GM06990 (cell line): ENCODE measurements around the gene ADORA1.

ENCODE experiments used
- DNase-seq: peaks from one replicate; pipeline ENCODE4 v3.0.0-alpha.2; 2011; ENCODE audit not compliant: insufficient read length; ENCODE audit errors: extremely low read depth
- H3K27me3 ChIP-seq: replicated peaks from 2 replicates; pipeline ENCODE4 v1.6.0; 2011; ENCODE audit warnings: low read length; ENCODE audit not compliant: control insufficient read depth, insufficient read depth
- H3K36me3 ChIP-seq: 2 replicates; pipeline ENCODE4 v1.5.1; 2011; ENCODE audit warnings: low read length; ENCODE audit not compliant: control insufficient read depth, insufficient read depth
- H3K4me3 ChIP-seq: replicated peaks from 2 replicates; pipeline ENCODE4 v1.5.1; 2011; ENCODE audit warnings: low read depth, mild to moderate bottlenecking, control low read depth, low read length
- TF ChIP-seq, protein P1 (sequence below): IDR thresholded peaks from 2 replicates; pipeline ENCODE4 v1.5.1; 2011; ENCODE audit warnings: low read length, control low read depth, mild to moderate bottlenecking, inconsistent platforms; ENCODE audit not compliant: insufficient read depth, poor library complexity, severe bottlenecking

ADORA1 gene

DNA sequence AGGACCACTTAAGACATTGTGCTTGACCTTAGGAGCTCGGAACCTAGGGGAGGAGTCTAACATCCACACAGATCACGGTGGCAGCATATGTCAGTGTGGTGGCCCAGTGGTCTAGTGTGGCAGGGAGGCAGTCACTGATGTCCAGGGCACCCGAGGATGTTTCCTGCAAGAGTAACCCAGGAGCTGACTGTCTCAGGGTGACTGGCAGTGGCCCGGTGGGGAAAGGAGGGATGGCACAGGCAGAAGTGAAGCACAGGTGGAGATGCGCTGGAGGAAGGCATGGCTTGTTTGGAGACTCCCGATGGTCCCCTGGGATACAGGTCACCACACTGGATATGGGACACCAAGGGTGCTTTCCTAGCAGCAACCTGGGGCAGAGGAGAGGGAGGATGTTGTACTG lies 85.6 kb downstream of the ADORA1 start:
- Histone ChIP-seq H3K4me3 (no peak overlapping the region), H3K36me3 (no peaks in the 10 kb centered on the region), H3K27me3 (no peaks in the 10 kb centered on the region; the same call in 1 of the 2 replicates)
- TF ChIP-seq, protein P1, sequence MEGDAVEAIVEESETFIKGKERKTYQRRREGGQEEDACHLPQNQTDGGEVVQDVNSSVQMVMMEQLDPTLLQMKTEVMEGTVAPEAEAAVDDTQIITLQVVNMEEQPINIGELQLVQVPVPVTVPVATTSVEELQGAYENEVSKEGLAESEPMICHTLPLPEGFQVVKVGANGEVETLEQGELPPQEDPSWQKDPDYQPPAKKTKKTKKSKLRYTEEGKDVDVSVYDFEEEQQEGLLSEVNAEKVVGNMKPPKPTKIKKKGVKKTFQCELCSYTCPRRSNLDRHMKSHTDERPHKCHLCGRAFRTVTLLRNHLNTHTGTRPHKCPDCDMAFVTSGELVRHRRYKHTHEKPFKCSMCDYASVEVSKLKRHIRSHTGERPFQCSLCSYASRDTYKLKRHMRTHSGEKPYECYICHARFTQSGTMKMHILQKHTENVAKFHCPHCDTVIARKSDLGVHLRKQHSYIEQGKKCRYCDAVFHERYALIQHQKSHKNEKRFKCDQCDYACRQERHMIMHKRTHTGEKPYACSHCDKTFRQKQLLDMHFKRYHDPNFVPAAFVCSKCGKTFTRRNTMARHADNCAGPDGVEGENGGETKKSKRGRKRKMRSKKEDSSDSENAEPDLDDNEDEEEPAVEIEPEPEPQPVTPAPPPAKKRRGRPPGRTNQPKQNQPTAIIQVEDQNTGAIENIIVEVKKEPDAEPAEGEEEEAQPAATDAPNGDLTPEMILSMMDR: no peak
- no peak for DNase-seq

DNA sequence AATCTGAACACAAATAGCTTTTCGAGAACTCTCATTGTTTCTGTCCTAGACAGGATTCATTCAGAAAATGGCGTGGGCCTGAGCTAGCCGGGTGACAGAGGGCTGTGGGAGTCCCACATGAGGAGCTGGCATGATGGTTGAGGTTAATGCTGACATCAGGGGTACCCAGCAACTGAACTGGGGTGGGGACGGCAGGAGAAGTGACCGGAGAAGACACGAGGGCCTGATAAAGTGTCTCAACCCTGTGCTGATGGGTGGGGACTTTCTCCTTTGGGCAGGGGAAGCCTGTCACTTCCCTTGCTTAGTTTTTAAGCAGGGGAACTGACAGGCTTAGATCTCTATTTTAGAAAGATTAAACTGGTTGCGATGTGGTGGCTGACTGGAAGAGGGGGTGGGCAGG lies 87.3 kb downstream of the ADORA1 start:
- H3K36me3 ChIP-seq: no peaks in the 10 kb centered on the region
- no peak for DNase-seq
- H3K4me3 ChIP-seq: no peak overlapping the region
- H3K27me3 ChIP-seq: no peaks in the 10 kb centered on the region; the same call in 1 of the 2 replicates
- TF ChIP-seq, protein P1: no peak

DNA sequence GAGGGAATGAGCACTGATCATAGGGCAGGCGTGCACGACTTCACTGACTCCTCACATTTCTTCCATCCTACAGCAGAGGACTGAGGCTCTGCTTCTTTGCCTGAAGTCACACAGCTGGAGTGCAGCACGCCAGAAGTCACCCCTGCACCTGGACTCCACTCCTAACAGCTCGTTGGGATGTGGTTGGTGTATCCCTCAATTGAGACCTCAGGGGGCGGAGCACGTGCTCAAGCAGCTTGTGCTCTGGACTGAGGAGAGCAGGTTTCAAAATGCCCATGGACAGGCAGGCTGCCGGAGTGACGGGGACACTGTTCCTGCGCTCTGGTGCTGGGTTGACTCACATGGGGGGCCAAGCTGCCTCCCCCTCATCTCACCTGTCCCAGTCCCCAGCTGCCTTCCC lies 88.0 kb downstream of the ADORA1 start:
- H3K4me3 ChIP-seq: no peak overlapping the region
- DNase-seq: no peak
- TF ChIP-seq, protein P1: no peak
- no peaks in the 10 kb centered on the region; the same call in 1 of the 2 replicates for H3K27me3 ChIP-seq
- H3K36me3 ChIP-seq: no peaks in the 10 kb centered on the region

DNA sequence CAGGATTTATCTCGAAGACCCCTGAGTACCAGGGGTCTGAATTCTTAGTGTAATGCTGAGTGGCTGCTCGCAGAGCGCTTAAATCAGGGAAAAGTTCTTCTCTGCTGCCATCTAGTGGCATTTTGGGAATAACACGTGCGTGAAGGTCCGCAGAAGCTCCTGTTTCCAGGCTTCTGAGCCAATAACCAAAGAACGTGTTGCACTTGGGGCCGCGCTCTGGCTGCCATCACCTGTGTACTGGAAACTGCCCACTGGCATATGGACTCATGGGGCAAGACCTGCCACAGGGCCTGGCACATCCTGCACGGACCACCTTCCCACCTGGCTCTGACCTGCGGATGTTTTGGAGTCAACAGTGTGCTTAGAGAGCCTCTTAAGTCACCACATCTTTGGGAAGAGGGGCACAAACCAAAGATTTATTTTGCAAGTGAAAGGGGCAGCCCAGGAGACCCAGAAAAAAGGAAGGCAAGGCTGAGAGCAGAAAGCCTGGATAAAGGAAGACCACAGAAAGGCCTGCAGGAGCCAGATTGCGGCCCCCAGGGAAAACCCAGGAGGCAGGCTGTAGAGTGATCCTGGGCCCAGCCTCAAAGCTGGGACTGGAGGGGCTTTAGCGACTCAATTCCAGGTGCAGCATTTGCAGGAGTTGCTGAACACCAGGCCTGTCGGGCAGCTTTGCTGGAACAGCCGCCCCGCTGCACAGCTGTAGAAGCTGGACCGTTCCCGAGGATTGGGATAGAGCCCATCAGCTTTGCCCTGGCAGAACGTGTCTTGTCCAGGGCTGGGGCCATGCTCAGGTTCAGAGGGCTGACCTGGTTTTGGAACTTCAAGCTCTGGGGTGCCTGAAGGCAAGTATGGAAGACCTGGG lies 89.0 kb downstream of the ADORA1 start:
- H3K36me3 ChIP-seq: no peaks in the 10 kb centered on the region
- DNase-seq: peak; percentile 25
- H3K4me3 ChIP-seq: no peak overlapping the region
- TF ChIP-seq, protein P1: peak; percentile 69
- H3K27me3 ChIP-seq: no peaks in the 10 kb centered on the region; the same call in 1 of the 2 replicates
